Adrenal gland (tissue), 5 donors: ENCODE measurements around the gene LRIG1.

ENCODE experiments used
- POLR2A ChIP-seq, 2 donors: fragments of 450-650 bp; IDR thresholded peaks; one replicate each; pipeline ENCODE4 v1.6.1; 2017; ENCODE audit warnings: antibody characterized with exemption in 2 of 2, mild to moderate bottlenecking in 2 of 2, moderate library complexity in 1 of 2
- TF ChIP-seq, protein P1 (sequence below), 6 experiments: fragments of 450-650 bp in 4 of 6; fragments of 200-600 bp in 2 of 6; sonication (generic) in 1 of 6; IDR thresholded peaks; 1 replicate in 5 of 6; 2 replicates in 1 of 6; pipeline versions ENCODE4 v1.5.1 to v1.8.0; 2016 to 2021; ENCODE audit warnings: antibody characterized with exemption in 6 of 6, mild to moderate bottlenecking in 2 of 6, moderate library complexity in 1 of 6
- donor health status: DM: no; HTN: no; CAD: no.

DNA sequence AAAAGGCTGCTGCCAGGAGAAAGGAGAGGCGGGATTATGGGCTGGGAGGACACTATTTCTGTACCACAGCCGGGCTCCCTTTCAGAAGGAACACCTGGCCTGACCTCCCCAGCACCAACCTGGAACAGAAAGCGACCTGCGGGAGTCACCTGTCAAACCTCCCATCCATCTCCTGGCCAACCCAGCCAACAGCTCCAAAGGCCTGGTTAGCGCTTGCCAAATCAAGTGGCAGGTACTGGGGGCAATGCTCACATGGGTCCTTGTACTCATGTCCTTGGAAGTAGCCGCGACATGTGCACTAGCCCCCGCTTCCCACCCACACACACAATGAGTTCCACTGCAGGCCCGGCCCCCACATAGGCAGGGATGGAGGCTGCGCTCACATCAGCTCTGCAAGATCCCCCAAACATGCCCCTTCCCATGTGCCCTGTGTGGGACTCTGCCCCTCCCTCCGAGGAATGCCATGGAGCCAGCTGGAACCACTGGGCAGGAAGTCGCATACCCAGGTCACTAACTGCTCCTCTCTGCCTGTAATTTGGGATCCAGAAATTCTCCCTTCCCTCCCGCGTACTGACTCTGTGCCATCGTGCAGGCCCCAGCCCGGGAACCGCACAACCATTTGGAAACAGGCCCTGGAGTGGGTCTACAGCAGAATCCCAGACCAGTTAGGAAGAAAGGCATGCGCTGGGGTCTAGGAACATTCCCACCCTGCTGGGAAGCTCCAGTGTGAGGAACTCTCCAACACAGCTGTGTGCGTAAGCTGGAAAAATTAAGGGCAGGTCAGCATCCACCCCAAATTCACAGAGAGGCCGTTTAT lies 98.9 kb downstream of the LRIG1 start:
- TF ChIP-seq, protein P1, sequence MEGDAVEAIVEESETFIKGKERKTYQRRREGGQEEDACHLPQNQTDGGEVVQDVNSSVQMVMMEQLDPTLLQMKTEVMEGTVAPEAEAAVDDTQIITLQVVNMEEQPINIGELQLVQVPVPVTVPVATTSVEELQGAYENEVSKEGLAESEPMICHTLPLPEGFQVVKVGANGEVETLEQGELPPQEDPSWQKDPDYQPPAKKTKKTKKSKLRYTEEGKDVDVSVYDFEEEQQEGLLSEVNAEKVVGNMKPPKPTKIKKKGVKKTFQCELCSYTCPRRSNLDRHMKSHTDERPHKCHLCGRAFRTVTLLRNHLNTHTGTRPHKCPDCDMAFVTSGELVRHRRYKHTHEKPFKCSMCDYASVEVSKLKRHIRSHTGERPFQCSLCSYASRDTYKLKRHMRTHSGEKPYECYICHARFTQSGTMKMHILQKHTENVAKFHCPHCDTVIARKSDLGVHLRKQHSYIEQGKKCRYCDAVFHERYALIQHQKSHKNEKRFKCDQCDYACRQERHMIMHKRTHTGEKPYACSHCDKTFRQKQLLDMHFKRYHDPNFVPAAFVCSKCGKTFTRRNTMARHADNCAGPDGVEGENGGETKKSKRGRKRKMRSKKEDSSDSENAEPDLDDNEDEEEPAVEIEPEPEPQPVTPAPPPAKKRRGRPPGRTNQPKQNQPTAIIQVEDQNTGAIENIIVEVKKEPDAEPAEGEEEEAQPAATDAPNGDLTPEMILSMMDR (IDR thresholded peaks at IDR 0.05) = no peak
- no peak for TF ChIP-seq POLR2A (IDR thresholded peaks at IDR 0.05)
